Uterus (tissue), 2 donors: ENCODE measurements around the gene ALG12.

Experiments
- CTCF ChIP-seq, 4 experiments: fragments of 200-600 bp in 2 of 4; fragments of 450-650 bp in 2 of 4; sonication (generic) in 2 of 4; IDR thresholded peaks; one replicate each; pipeline ENCODE4 v1.5.1; 2016 to 2019; ENCODE audit warnings: antibody characterized with exemption in 4 of 4, mild to moderate bottlenecking in 2 of 4, moderate library complexity in 1 of 4
- POLR2A ChIP-seq, 2 donors: fragments of 450-650 bp; IDR thresholded peaks; one replicate each; pipeline ENCODE4 v1.6.1; 2016; ENCODE audit warnings: antibody characterized with exemption in 2 of 2, mild to moderate bottlenecking in 1 of 2, moderate library complexity in 1 of 2

- no peak for TF ChIP-seq CTCF (IDR thresholded peaks at IDR 0.05)
- no peak for TF ChIP-seq POLR2A (IDR thresholded peaks at IDR 0.05)
Observed at GRCh38 chr22:49942565-49943404, 24.5 kb upstream of the ALG12 start.
